ENCODE data around the gene UIMC1.

UIMC1 gene

DNA sequence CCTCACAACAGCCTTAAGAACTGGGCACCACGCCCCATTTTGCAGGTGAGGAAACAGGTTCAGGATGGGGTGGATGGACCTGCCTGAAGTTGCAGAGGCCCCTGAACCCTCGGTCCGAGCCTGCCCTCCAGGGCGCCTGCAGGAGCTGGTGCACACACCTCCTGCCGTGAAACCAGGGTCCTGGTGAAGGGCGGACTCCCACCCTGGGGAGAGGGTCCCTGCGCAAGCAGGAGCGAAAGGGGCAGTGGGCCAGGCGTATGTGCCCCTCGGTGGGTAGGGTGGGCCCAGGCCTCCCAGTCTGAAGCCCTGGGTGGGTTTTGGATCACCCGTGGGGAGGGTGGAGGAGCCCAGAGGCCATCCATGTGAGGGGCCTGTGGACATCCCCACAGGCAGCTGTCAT lies 145.3 kb downstream of the UIMC1 start:
- H3K36me3 ChIP-seq (ENCODE audit: control insufficient read depth, insufficient read depth, low read length), result no peaks in the 10 kb centered on the region
- TF ChIP-seq, protein P1, sequence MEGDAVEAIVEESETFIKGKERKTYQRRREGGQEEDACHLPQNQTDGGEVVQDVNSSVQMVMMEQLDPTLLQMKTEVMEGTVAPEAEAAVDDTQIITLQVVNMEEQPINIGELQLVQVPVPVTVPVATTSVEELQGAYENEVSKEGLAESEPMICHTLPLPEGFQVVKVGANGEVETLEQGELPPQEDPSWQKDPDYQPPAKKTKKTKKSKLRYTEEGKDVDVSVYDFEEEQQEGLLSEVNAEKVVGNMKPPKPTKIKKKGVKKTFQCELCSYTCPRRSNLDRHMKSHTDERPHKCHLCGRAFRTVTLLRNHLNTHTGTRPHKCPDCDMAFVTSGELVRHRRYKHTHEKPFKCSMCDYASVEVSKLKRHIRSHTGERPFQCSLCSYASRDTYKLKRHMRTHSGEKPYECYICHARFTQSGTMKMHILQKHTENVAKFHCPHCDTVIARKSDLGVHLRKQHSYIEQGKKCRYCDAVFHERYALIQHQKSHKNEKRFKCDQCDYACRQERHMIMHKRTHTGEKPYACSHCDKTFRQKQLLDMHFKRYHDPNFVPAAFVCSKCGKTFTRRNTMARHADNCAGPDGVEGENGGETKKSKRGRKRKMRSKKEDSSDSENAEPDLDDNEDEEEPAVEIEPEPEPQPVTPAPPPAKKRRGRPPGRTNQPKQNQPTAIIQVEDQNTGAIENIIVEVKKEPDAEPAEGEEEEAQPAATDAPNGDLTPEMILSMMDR (IDR thresholded peaks at IDR 0.05; ENCODE audit: insufficient read depth, low read length, poor library complexity, severe bottlenecking), result no peak
- H3K27me3 ChIP-seq (replicated peaks; ENCODE audit: control insufficient read depth, insufficient read depth, low read length), result peaks cover 2% of the 10 kb centered on the region; the same call in 1 of the 2 replicates
- no peak for DNase-seq (ENCODE audit: extremely low read depth, insufficient read length)
- no peak overlapping the region for H3K4me3 ChIP-seq (replicated peaks; ENCODE audit: low read depth, low read length)

DNA sequence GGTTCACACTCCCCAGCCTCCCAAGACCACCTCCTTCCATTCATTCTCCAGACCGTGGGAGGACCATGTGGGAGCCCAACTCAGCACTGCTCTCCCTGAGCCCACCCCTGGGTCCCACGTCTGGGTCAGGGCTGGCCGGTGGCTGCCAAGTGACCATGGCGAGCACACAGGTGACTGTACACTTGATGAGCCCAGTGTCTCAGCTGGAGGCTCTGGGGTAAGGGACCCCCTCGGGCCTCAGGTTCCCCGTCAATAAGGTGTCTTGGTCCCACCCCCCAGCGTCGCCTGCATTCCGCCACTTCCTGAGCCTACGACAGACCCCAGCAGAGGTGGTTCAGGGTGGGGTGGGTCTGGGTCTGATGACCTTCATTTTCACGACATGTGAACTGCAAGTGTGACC lies 146.2 kb downstream of the UIMC1 start:
- Histone ChIP-seq H3K4me3 (replicated peaks; ENCODE audit: low read depth, low read length) (no peak overlapping the region), H3K27me3 (replicated peaks; ENCODE audit: control insufficient read depth, insufficient read depth, low read length) (peaks cover 2% of the 10 kb centered on the region; the same call in 1 of the 2 replicates), H3K36me3 (ENCODE audit: control insufficient read depth, insufficient read depth, low read length) (no peaks in the 10 kb centered on the region)
- DNase-seq (ENCODE audit: extremely low read depth, insufficient read length), result no peak
- TF ChIP-seq, protein P1 (IDR thresholded peaks at IDR 0.05; ENCODE audit: insufficient read depth, low read length, poor library complexity, severe bottlenecking), result no peak

DNA sequence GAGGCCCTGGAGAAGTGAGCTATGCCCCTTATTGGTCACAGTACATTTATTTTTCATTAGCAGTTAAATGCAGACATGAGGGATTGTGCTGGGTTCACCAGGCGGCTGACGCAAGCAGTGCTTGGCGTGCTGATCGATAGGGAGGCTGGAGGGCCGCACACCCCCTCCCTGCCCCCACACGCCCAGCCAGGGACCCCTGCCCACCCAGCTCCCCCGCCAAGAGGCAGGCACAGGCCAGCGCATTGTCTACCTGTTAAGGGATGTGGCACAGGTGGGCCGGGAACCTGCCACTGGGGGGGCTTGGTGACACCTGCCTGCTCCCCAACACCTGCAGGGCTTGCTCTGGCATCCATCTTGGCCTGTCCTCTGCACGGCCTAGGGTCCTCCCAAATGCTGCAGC lies 146.7 kb downstream of the UIMC1 start:
- TF ChIP-seq, protein P1 (IDR thresholded peaks at IDR 0.05; ENCODE audit: insufficient read depth, low read length, poor library complexity, severe bottlenecking), result no peak
- peaks cover 2% of the 10 kb centered on the region; the same call in 1 of the 2 replicates for H3K27me3 ChIP-seq (replicated peaks; ENCODE audit: control insufficient read depth, insufficient read depth, low read length)
- H3K36me3 ChIP-seq (ENCODE audit: control insufficient read depth, insufficient read depth, low read length), result no peaks in the 10 kb centered on the region
- no peak overlapping the region for H3K4me3 ChIP-seq (replicated peaks; ENCODE audit: low read depth, low read length)
- DNase-seq (ENCODE audit: extremely low read depth, insufficient read length), result no peak

DNA sequence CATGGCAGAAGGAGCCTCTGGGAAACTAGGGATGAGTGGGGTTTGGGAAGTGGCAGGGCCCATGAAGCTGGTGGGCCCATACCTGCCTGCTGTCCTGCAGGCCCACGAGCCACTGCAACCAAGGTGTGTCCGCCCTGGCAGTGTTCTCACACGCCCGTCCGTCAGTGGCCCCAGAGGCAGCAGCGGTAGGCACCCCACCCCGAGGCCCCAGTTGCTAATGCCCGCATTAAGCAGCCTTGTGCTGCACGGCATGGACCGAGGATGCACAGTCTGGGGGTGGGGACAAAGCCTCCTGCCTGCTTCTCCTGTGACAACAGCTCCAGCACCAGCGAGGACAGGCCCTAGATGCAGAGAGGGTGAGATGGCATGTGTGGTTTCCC lies 148.7 kb downstream of the UIMC1 start:
- no peak for DNase-seq (ENCODE audit: extremely low read depth, insufficient read length)
- no peak overlapping the region for H3K4me3 ChIP-seq (replicated peaks; ENCODE audit: low read depth, low read length)
- TF ChIP-seq, protein P1 (IDR thresholded peaks at IDR 0.05; ENCODE audit: insufficient read depth, low read length, poor library complexity, severe bottlenecking), result no peak
- no peaks in the 10 kb centered on the region for H3K36me3 ChIP-seq (ENCODE audit: control insufficient read depth, insufficient read depth, low read length)
- H3K27me3 ChIP-seq (replicated peaks; ENCODE audit: control insufficient read depth, insufficient read depth, low read length), result no peaks in the 10 kb centered on the region; the same call in 1 of the 2 replicates

DNA sequence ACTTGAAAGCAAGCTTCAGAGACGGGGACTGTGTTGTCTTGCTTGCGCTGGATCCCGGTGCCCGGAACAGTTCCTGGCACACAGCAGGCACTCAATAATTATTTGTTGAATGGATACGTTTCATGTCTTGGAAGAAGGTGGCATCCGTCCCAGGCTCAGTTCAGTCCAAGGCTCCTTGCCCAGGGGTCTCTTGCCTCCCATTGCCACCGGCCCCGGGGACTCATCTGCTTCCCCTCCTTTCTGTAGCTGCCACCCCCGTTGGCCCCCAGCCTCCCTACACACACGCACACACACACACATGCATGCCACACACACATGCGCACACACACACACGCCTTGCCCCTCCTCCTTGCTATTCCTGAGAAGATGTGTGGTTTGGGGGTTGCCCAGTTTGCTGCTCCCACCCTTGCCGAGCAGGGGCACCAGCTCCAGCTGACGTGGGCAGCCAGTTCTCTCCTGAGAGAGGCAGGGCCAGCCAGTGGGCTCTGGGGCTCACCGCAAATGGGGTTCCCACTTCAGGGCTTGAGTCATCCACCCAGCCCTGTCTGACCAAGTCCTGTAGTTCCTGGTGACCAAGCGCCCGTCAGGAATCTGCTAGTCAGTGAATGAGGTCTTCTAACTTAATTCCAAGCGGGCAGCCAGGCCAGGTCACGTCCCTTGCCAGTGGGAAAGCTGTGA lies 149.2 kb downstream of the UIMC1 start:
- no peak for DNase-seq (ENCODE audit: extremely low read depth, insufficient read length)
- TF ChIP-seq, protein P1 (IDR thresholded peaks at IDR 0.05; ENCODE audit: insufficient read depth, low read length, poor library complexity, severe bottlenecking), result no peak
- no peaks in the 10 kb centered on the region; the same call in 1 of the 2 replicates for H3K27me3 ChIP-seq (replicated peaks; ENCODE audit: control insufficient read depth, insufficient read depth, low read length)

More for the DNA sequence above, 149.2 kb downstream of the UIMC1 start:
- Histone ChIP-seq H3K4me3 (replicated peaks; ENCODE audit: low read depth, low read length) (no peak overlapping the region), H3K36me3 (ENCODE audit: control insufficient read depth, insufficient read depth, low read length) (no peaks in the 10 kb centered on the region)
